ENCODE measurements around the gene NEMP1. TPM values are rescaled to one million over a fixed set of nuclear protein-coding genes. Genes with fewer than 3 reads are reported as not detected.
A peak's percentile ranks its signal among the peaks of the same experiment; 100 is the strongest.

The NEMP1 gene
- total and polyA plus RNA-seq, 2 of the 13 experiments (the other 11 are each of a cell fraction or from before 2014, with no cell fraction given) = 11.4 to 12.9 TPM

- TF ChIP-seq ZHX2 (IDR thresholded peaks at IDR 0.05; ENCODE audit: low read depth) (no peak), ZHX2 (CRISPR knock-in tag; IDR thresholded peaks at IDR 0.05; ENCODE audit: borderline replicate concordance) (no peak), NFATC3 (CRISPR knock-in tag; IDR thresholded peaks at IDR 0.05) (no peak), ZNF292 (CRISPR knock-in tag; IDR thresholded peaks at IDR 0.05; ENCODE audit: borderline replicate concordance, low read depth) (no peak), ZNF558 (CRISPR knock-in tag; IDR thresholded peaks at IDR 0.05; ENCODE audit: borderline replicate concordance) (no peak), GLI4 (CRISPR knock-in tag; IDR thresholded peaks at IDR 0.05; ENCODE audit: borderline replicate concordance) (no peak), ZFP36 (IDR thresholded peaks at IDR 0.05; ENCODE audit: borderline replicate concordance, low read depth, low read length, partially characterized antibody) (no peak), DPF2 (CRISPR knock-in tag; IDR thresholded peaks at IDR 0.05; ENCODE audit: borderline replicate concordance, low read depth) (0 out of 2 replicates have a peak, but pooled peaks have one; percentile 13), GFI1 (CRISPR knock-in tag; IDR thresholded peaks at IDR 0.05; ENCODE audit: borderline replicate concordance) (peak; percentile 35; the same call in 1 of the 2 replicates), ZNF512B (CRISPR knock-in tag; IDR thresholded peaks at IDR 0.05; ENCODE audit: borderline replicate concordance) (no peak), ZNF44 (CRISPR knock-in tag; IDR thresholded peaks at IDR 0.05) (no peak), HNRNPL (IDR thresholded peaks at IDR 0.05; ENCODE audit: low read depth, low read length) (no peak), DNMT3B (CRISPR knock-in tag; conservative IDR thresholded peaks at IDR 0.05) (no peak; the same call in 1 of the 2 replicates), PHF8 (CRISPR knock-in tag; IDR thresholded peaks at IDR 0.05) (peak; percentile 23; the same call in 1 of the 2 replicates), ZSCAN29 (CRISPR knock-in tag; conservative IDR thresholded peaks at IDR 0.05) (no peak), PATZ1 (CRISPR knock-in tag; IDR thresholded peaks at IDR 0.05) (peak; percentile 67), KDM2A (CRISPR knock-in tag; IDR thresholded peaks at IDR 0.05; ENCODE audit: borderline replicate concordance, low read depth) (peak; percentile 64; the same call in 1 of the 2 replicates), CHD2 (IDR thresholded peaks at IDR 0.05; ENCODE audit: low read depth, low read length) (no peak)
Observed at GRCh38 chr12:57110104-57111030, 31.8 kb upstream of the NEMP1 start (continued).

Measured in HepG2 (cell line).